Loucy (cell line): ENCODE measurements around the gene TIFAB.

Source experiments
- H2AFZ ChIP-seq: fragments of 200-600 bp; sonication (generic); 2 replicates; pipeline ENCODE4 v1.6.0; 2016; ENCODE audit warnings: antibody characterized with exemption, mild to moderate bottlenecking, low read length, moderate library complexity
- H3F3A ChIP-seq: fragments of 200-600 bp; 2 replicates; pipeline ENCODE4 v1.6.0; 2016; ENCODE audit warnings: antibody characterized with exemption, low read depth, mild to moderate bottlenecking
- H3K27me3 ChIP-seq: fragments of 200-600 bp; sonication (generic); 2 replicates; pipeline ENCODE4 v1.6.1; 2014; ENCODE audit warnings: low read length, mild to moderate bottlenecking; ENCODE audit not compliant: insufficient read depth, poor library complexity, severe bottlenecking
- H3K36me3 ChIP-seq: fragments of 200-600 bp; sonication (generic); 2 replicates; pipeline ENCODE4 v1.6.1; 2016; ENCODE audit warnings: low read length; ENCODE audit not compliant: insufficient read depth
- H3K4me1 ChIP-seq: fragments of 200-600 bp; sonication (generic); 2 replicates; pipeline ENCODE4 v1.5.1; 2014; ENCODE audit warnings: low read length, mild to moderate bottlenecking; ENCODE audit not compliant: insufficient read depth, poor library complexity, severe bottlenecking
- H3K4me2 ChIP-seq: fragments of 200-600 bp; sonication (generic); 2 replicates; pipeline ENCODE4 v1.6.0; 2014; ENCODE audit warnings: antibody characterized with exemption, low read length, low read depth, mild to moderate bottlenecking; ENCODE audit not compliant: poor library complexity, severe bottlenecking
- H3K4me3 ChIP-seq: fragments of 200-600 bp; sonication (generic); 2 replicates; pipeline ENCODE4 v1.5.1; 2014; ENCODE audit warnings: low read length, mild to moderate bottlenecking, mixed read lengths; ENCODE audit not compliant: poor library complexity, severe bottlenecking
- H3K79me2 ChIP-seq: fragments of 200-600 bp; sonication (generic); 2 replicates; pipeline ENCODE4 v1.6.1; 2014; ENCODE audit warnings: low read length; ENCODE audit not compliant: insufficient read depth
- H3K9ac ChIP-seq: fragments of 200-600 bp; sonication (generic); 2 replicates; pipeline ENCODE4 v1.6.0; 2014; ENCODE audit warnings: mild to moderate bottlenecking, low read depth, low read length, moderate library complexity; ENCODE audit not compliant: poor library complexity, severe bottlenecking
- H3K9me2 ChIP-seq: fragments of 200-600 bp; sonication (generic); replicated peaks from 2 replicates; pipeline ENCODE4 v1.6.1; 2016; ENCODE audit warnings: low read depth, low read length, mixed read lengths
- H3K9me3 ChIP-seq: fragments of 200-600 bp; sonication (generic); 2 replicates; pipeline ENCODE4 v1.6.1; 2014; ENCODE audit warnings: mild to moderate bottlenecking, antibody characterized with exemption, low read length, low read depth; ENCODE audit not compliant: insufficient read depth
- H4K20me1 ChIP-seq: fragments of 200-600 bp; sonication (generic); 2 replicates; pipeline ENCODE4 v1.6.0; 2014; ENCODE audit warnings: antibody characterized with exemption, low read length, mild to moderate bottlenecking; ENCODE audit not compliant: insufficient read depth, poor library complexity, severe bottlenecking
- EZH2phosphoT487 ChIP-seq: fragments of 200-600 bp; IDR thresholded peaks from 2 replicates; pipeline ENCODE4 v1.6.1; 2018; ENCODE audit warnings: antibody characterized with exemption, mild to moderate bottlenecking, moderate library complexity, borderline replicate concordance
- TF ChIP-seq, protein P1 (sequence below): fragments of 200-600 bp; sonication (generic); conservative IDR thresholded peaks from 2 replicates; pipeline ENCODE4 v1.5.1; 2014; ENCODE audit warnings: mild to moderate bottlenecking, antibody characterized with exemption, low read length

TIFAB gene

DNA sequence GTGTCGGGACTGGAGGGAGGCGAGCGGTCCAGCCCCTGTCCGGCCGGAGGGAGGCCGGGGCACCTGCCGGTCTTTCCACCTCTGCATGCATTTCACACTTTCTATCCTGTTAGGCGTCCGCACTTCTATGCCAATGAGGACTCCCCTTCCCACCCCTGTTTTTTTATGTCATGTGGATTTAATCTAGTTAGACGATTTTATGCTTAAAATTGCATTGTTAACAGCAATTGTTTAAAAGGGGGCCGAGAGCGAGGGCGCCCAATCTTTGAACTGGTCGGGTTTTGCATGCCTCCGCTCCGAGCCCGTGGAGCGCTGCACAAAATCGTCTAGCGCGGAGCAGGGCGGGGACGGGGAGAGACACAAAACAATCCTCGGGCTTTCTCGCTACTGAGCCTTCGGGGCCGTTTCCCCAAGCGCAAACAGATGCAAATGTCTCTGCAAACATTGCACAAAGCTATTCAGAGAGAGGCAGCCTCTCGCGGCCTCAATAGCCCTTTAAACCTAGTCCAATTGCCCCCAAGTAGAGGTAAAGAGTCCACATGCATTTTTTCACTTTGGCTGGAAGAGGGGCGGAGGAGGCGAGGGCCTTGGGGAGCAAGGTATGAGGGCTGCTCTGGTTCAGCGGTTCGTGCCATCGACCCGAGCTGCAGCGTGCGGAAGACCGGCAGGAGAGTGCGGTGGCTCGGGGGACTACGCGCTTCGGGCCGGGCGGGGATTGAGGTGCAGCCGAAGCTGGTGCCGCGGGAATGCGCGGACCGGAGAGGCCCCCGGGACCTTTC, 37.5 kb upstream of the TIFAB start:
- Histone ChIP-seq H3F3A (no peaks in the 10 kb centered on the region), H3K79me2 (no peaks in the 10 kb centered on the region), H3K9me3 (no peaks in the 10 kb centered on the region), H3K9ac (no peak overlapping the region), H3K4me1 (no peaks in the 10 kb centered on the region), H3K4me3 (no peak overlapping the region), H4K20me1 (no peaks in the 10 kb centered on the region), H3K4me2 (no peak overlapping the region), H2AFZ (no peak overlapping the region), H3K36me3 (no peaks in the 10 kb centered on the region), H3K9me2 (no peaks in the 10 kb centered on the region), H3K27me3 (no peaks in the 10 kb centered on the region)
- no peak for TF ChIP-seq EZH2phosphoT487
- TF ChIP-seq, protein P1, sequence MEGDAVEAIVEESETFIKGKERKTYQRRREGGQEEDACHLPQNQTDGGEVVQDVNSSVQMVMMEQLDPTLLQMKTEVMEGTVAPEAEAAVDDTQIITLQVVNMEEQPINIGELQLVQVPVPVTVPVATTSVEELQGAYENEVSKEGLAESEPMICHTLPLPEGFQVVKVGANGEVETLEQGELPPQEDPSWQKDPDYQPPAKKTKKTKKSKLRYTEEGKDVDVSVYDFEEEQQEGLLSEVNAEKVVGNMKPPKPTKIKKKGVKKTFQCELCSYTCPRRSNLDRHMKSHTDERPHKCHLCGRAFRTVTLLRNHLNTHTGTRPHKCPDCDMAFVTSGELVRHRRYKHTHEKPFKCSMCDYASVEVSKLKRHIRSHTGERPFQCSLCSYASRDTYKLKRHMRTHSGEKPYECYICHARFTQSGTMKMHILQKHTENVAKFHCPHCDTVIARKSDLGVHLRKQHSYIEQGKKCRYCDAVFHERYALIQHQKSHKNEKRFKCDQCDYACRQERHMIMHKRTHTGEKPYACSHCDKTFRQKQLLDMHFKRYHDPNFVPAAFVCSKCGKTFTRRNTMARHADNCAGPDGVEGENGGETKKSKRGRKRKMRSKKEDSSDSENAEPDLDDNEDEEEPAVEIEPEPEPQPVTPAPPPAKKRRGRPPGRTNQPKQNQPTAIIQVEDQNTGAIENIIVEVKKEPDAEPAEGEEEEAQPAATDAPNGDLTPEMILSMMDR, result no peak

DNA sequence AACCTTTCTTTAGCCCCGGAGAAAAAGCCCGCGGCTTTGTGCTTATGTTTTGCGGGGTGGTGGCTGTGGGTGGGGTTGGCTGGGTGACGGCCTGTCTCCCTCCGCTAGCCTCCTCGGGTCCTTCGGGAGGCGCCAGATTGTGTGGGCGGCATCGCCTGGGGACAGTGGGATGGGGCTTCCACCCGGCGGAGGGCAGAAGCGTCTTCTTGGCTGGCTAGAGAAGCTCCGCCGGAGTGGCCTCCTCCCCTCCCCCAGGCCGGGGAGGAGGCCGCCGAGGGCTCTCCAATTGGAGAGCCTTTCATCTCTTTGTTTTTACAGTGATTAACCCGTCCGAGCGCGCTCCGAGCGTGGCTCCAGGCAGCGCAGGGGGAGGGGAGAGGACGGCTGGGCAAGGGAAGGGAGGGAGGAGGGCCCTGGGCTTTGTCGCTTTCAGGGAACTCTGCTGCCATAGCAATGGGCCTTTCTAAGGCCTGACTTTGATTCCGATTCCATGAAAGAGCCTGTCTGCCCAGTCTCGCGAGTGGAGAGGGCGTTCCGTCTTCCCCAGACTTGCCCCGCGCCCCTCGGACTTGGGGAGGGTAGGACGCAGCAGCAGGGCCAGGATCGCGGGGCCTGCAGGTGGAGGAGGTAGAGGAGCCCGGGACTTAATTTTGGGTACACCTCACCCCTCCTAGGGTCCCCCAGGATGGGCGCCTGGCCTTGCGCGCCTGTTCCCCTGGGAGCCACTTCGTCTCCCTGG, 36.7 kb upstream of the TIFAB start:
- H3K4me2 ChIP-seq, result no peak overlapping the region
- no peaks in the 10 kb centered on the region for H3F3A ChIP-seq
- H3K36me3 ChIP-seq, result no peaks in the 10 kb centered on the region
- no peaks in the 10 kb centered on the region for H3K9me2 ChIP-seq
- no peaks in the 10 kb centered on the region for H3K79me2 ChIP-seq
- no peak overlapping the region for H2AFZ ChIP-seq
- TF ChIP-seq EZH2phosphoT487, result no peak
- TF ChIP-seq, protein P1, result no peak
- H4K20me1 ChIP-seq, result no peaks in the 10 kb centered on the region
- H3K27me3 ChIP-seq, result no peaks in the 10 kb centered on the region
- H3K4me3 ChIP-seq, result no peak overlapping the region
- no peaks in the 10 kb centered on the region for H3K4me1 ChIP-seq
- no peaks in the 10 kb centered on the region for H3K9me3 ChIP-seq
- no peak overlapping the region for H3K9ac ChIP-seq

DNA sequence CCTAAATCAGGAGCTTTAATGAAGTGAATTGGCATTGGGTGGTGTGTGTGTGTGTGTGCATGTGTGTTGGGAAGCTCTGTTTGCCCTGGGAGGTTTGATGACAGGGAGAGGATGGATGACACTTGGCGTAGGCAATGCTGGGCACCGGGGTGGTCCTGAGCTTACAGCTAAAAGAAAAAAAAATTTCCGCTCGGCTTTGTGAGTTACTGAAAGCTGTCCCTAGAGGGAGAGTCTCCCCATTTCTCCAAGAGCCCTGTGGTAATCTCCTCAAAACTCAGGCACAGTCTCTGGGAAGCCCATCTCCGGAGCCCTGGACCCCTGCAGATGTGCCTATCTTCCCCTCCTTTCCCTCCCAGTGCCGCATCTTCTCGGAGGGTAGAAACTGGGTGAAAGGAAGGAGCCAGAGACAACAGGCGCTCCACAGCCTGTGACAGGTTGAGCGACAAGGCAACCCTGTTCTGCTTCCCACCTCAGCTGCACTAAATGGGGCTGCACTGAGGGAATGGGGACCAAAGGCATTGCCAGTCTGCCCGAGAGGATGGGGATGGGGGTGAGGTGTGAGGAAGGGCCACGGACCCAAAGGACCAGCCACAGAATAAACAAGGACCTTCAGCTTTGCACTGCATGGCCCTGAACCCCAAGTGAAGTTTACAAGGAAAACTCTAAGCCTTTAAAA, 35.8 kb upstream of the TIFAB start:
- no peaks in the 10 kb centered on the region for H3K79me2 ChIP-seq
- H4K20me1 ChIP-seq, result no peaks in the 10 kb centered on the region
- no peaks in the 10 kb centered on the region for H3F3A ChIP-seq
- H3K9ac ChIP-seq, result no peak overlapping the region
- no peaks in the 10 kb centered on the region for H3K27me3 ChIP-seq
- H3K36me3 ChIP-seq, result no peaks in the 10 kb centered on the region
- H3K4me1 ChIP-seq, result no peaks in the 10 kb centered on the region
- H2AFZ ChIP-seq, result no peak overlapping the region
- no peaks in the 10 kb centered on the region for H3K9me2 ChIP-seq
- TF ChIP-seq, protein P1, result no peak
- no peak for TF ChIP-seq EZH2phosphoT487
- H3K4me2 ChIP-seq, result no peak overlapping the region
- H3K4me3 ChIP-seq, result no peak overlapping the region
- no peaks in the 10 kb centered on the region for H3K9me3 ChIP-seq
